ENCODE data around the gene PIWIL4.
"Not testable (repeated sequence)": the region's sequence is repeated elsewhere in the genome, so short reads cannot be mapped to it uniquely, and the experiment has no call there.

PIWIL4 gene

GRCh38 chr11:94584978-94585377 is 17.8 kb downstream of the PIWIL4 start:
- DNase-seq (ENCODE audit: low read depth in 2 of 2): no peak

- DNase-seq (ENCODE audit: low read depth in 2 of 2): no peak
Observed at GRCh38 chr11:94585399-94585798, 18.2 kb downstream of the PIWIL4 start.

- no peak for DNase-seq (ENCODE audit: low read depth in 2 of 2)
Observed at GRCh38 chr11:94586546-94586945, 19.4 kb downstream of the PIWIL4 start.

- DNase-seq (ENCODE audit: low read depth in 2 of 2): no peak
Observed at GRCh38 chr11:94586978-94587377, 19.8 kb downstream of the PIWIL4 start.

GRCh38 chr11:94588366-94588942 is 21.3 kb downstream of the PIWIL4 start:
- DNase-seq (ENCODE audit: low read depth in 2 of 2): no peak

GRCh38 chr11:94590352-94591041 is 23.3 kb downstream of the PIWIL4 start:
- no peak for DNase-seq (ENCODE audit: low read depth in 2 of 2)

GRCh38 chr11:94593030-94593429 is 25.9 kb downstream of the PIWIL4 start:
- no peak for DNase-seq (ENCODE audit: low read depth in 2 of 2)

GRCh38 chr11:94595076-94595475 is 27.9 kb downstream of the PIWIL4 start:
- no peak for DNase-seq (ENCODE audit: low read depth in 2 of 2)

GRCh38 chr11:94597896-94598295 is 30.7 kb downstream of the PIWIL4 start:
- DNase-seq (ENCODE audit: low read depth in 2 of 2): no peak

GRCh38 chr11:94599510-94599909 is 32.3 kb downstream of the PIWIL4 start:
- no peak for DNase-seq (ENCODE audit: low read depth in 2 of 2)

GRCh38 chr11:94602430-94603372 is 35.5 kb downstream of the PIWIL4 start:
- peak in 1 of 2 donors; percentile 35 for DNase-seq (ENCODE audit: low read depth in 2 of 2)

GRCh38 chr11:94603587-94603986 is 36.4 kb downstream of the PIWIL4 start:
- DNase-seq (ENCODE audit: low read depth in 2 of 2): no peak

GRCh38 chr11:94604482-94604881 is 37.3 kb downstream of the PIWIL4 start:
- DNase-seq (ENCODE audit: low read depth in 2 of 2): no peak

GRCh38 chr11:94613120-94613519 is 46.0 kb downstream of the PIWIL4 start:
- DNase-seq (ENCODE audit: low read depth in 2 of 2): no peak

GRCh38 chr11:94623120-94623735 is 56.1 kb downstream of the PIWIL4 start:
- DNase-seq (ENCODE audit: low read depth in 2 of 2): peak; percentile 5 to 33

- DNase-seq (ENCODE audit: low read depth in 2 of 2): not testable (repeated sequence)
Observed at GRCh38 chr11:94625422-94625821, 58.3 kb downstream of the PIWIL4 start.

- not testable (repeated sequence) for DNase-seq (ENCODE audit: low read depth in 2 of 2)
Observed at GRCh38 chr11:94627003-94627560, 59.9 kb downstream of the PIWIL4 start.

- DNase-seq (ENCODE audit: low read depth in 2 of 2): no peak
Observed at GRCh38 chr11:94629741-94630140, 62.6 kb downstream of the PIWIL4 start.

- DNase-seq (ENCODE audit: low read depth in 2 of 2): no peak
Observed at GRCh38 chr11:94630221-94630620, 63.1 kb downstream of the PIWIL4 start.

GRCh38 chr11:94632356-94632755 is 65.2 kb downstream of the PIWIL4 start:
- DNase-seq (ENCODE audit: low read depth in 2 of 2): no peak

- no peak for DNase-seq (ENCODE audit: low read depth in 2 of 2)
Observed at GRCh38 chr11:94635072-94635471, 67.9 kb downstream of the PIWIL4 start.

Data from stimulated activated CD4-positive, alpha-beta T cell treated with anti-CD3 and anti-CD28 coated beads, Interleukin-15, amount 100 ng/mL, for 48 hours (primary cell).